ENCODE results near the gene IFNK. TPM values are rescaled to one million over a fixed set of nuclear protein-coding genes. Genes with fewer than 3 reads are reported as not detected.

IFNK gene
- total and polyA plus RNA-seq, 10 donors, result not detected

- Histone ChIP-seq H3K4me1 (peaks cover 5 to 58% (median 24%) of the 10 kb centered on the region in 6 donors), H3K27ac (no peak overlapping the region), H3K4me3 (no peak overlapping the region), H3K27me3 (replicated peaks in 1 of 7) (peaks cover 0 to 12% (median 0%) of the 10 kb centered on the region in 7 donors), H3K9me3 (no peaks in the 10 kb centered on the region), H3K36me3 (peaks cover 0 to 17% (median 0%) of the 10 kb centered on the region in 6 donors)
- 76 to 92% (median 84%) methylated on average over 1 of the region's 1 CpG for WGBS, 5 donors
- intact Hi-C loops (cut with DNase I; ENCODE audit: low total_unique reads), result loop anchor here (5.0 kb wide), 1 partner anchor 201 kb away; no protein-coding TSS in a partner anchor
- TF ChIP-seq POLR2A (IDR thresholded peaks at IDR 0.05) (no peak), CTCF (IDR thresholded peaks at IDR 0.05 in 8 of 11, conservative IDR thresholded peaks at IDR 0.05 in 3 of 11) (no peak), POLR2AphosphoS5 (IDR thresholded peaks at IDR 0.05) (no peak)
- DNase-seq, result no peak
Measured at GRCh38 chr9:27533311-27533710, 9.2 kb downstream of the IFNK start.

- no peak overlapping the region for H3K4me3 ChIP-seq
- peaks cover 6 to 54% (median 24%) of the 10 kb centered on the region in 6 donors for H3K4me1 ChIP-seq
- H3K27ac ChIP-seq, result peak overlapping the region in 2 of 8 donors; percentile 26 to 35
- no peak for TF ChIP-seq POLR2AphosphoS5 (IDR thresholded peaks at IDR 0.05)
- TF ChIP-seq POLR2A (IDR thresholded peaks at IDR 0.05), result no peak
- TF ChIP-seq CTCF (IDR thresholded peaks at IDR 0.05 in 8 of 11, conservative IDR thresholded peaks at IDR 0.05 in 3 of 11), result no peak
- DNase-seq, result no peak
- peaks cover 0 to 17% (median 0%) of the 10 kb centered on the region in 6 donors for H3K36me3 ChIP-seq
- H3K27me3 ChIP-seq (replicated peaks in 1 of 7), result peaks cover 0 to 4% (median 0%) of the 10 kb centered on the region in 7 donors
- intact Hi-C loops (cut with DNase I; ENCODE audit: low total_unique reads), result loop anchor here (5.0 kb wide), 1 partner anchor 202 kb away; no protein-coding TSS in a partner anchor
- WGBS, 5 donors, result 55 to 69% (median 61%) methylated on average over 4 of the region's 4 CpGs
- no peaks in the 10 kb centered on the region for H3K9me3 ChIP-seq
Measured at GRCh38 chr9:27534131-27534530, 10.0 kb downstream of the IFNK start.

DNA sequence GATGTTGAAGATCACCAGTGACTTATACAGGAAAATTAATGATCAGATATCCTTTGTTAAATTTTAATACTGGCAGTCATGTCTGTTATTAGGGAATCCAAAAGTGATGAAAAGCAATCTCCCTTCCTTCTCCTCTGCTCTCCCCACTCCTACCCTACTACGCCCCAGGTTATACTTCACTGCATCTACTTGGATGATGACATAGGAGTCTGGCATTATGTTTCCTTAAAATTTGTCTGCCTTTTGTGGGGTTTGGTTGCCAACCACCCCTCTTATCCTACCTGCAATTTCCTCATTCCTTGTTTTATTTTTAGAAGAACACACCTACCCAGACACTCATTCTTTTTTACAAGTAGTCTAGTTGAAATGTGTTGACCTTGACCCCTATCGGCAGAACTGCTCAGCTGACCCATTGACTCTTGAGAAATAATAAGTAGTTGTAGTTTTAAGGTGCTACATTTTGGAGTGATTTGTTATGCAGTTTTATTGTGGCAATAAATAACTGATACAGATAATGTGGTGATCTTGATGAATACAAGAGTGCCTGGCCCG lies 10.6 kb downstream of the IFNK start:
- no peak for DNase-seq
- Histone ChIP-seq H3K9me3 (no peaks in the 10 kb centered on the region), H3K27me3 (replicated peaks in 1 of 7) (no peaks in the 10 kb centered on the region), H3K4me1 (peaks cover 6 to 54% (median 23%) of the 10 kb centered on the region in 6 donors), H3K36me3 (peaks cover 0 to 17% (median 0%) of the 10 kb centered on the region in 6 donors), H3K27ac (peak overlapping the region in 1 of 8 donors; percentile 35), H3K4me3 (no peak overlapping the region)
- 86 to 93% (median 88%) methylated on average over 3 of the region's 3 CpGs for WGBS, 5 donors
- TF ChIP-seq CTCF (IDR thresholded peaks at IDR 0.05 in 8 of 11, conservative IDR thresholded peaks at IDR 0.05 in 3 of 11) (no peak), POLR2AphosphoS5 (IDR thresholded peaks at IDR 0.05) (no peak), POLR2A (IDR thresholded peaks at IDR 0.05) (no peak)
- intact Hi-C loops (cut with DNase I; ENCODE audit: low total_unique reads), result loop anchor here (5.0 kb wide), 1 partner anchor 202 kb away; no protein-coding TSS in a partner anchor

DNA sequence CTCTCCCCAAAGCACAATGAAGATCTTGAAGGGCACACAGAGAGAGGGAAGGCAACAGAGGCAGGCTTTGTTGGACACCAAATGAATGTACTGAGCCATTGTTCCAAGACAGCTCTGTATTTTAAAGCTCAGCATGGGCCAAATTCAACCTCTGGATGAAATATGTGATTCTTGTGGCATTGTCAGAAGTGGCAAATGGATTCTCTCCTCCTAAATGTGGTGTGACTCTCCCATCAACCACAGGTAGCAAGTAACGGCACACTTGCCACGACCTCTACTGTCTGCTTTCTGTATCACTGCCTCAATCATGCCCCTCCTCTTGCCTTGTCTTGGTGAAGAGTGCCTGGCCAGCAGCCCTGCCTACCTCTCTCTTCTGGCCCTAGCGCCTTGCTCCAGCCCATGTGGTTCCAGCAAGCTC lies 11.6 kb downstream of the IFNK start:
- DNase-seq, result no peak
- H3K4me1 ChIP-seq, result peaks cover 0 to 52% (median 21%) of the 10 kb centered on the region in 6 donors
- no peak overlapping the region for H3K4me3 ChIP-seq
- TF ChIP-seq CTCF (IDR thresholded peaks at IDR 0.05 in 8 of 11, conservative IDR thresholded peaks at IDR 0.05 in 3 of 11) (peak in 5 of 11 experiments; percentile 11 to 33 (median 23)), POLR2AphosphoS5 (IDR thresholded peaks at IDR 0.05) (no peak)
- no peaks in the 10 kb centered on the region for H3K27me3 ChIP-seq (replicated peaks in 1 of 7)
- intact Hi-C loops (cut with DNase I; ENCODE audit: low total_unique reads), result no loop called here
- H3K9me3 ChIP-seq, result no peaks in the 10 kb centered on the region
- peaks cover 0 to 17% (median 0%) of the 10 kb centered on the region in 6 donors for H3K36me3 ChIP-seq
- 65 to 84% (median 82%) methylated on average over 3 of the region's 3 CpGs for WGBS, 5 donors
- H3K27ac ChIP-seq, result no peak overlapping the region

Data from spleen (tissue), 11 donors.